ENCODE measurements around the gene TYRP1.

Gene TYRP1

DNA sequence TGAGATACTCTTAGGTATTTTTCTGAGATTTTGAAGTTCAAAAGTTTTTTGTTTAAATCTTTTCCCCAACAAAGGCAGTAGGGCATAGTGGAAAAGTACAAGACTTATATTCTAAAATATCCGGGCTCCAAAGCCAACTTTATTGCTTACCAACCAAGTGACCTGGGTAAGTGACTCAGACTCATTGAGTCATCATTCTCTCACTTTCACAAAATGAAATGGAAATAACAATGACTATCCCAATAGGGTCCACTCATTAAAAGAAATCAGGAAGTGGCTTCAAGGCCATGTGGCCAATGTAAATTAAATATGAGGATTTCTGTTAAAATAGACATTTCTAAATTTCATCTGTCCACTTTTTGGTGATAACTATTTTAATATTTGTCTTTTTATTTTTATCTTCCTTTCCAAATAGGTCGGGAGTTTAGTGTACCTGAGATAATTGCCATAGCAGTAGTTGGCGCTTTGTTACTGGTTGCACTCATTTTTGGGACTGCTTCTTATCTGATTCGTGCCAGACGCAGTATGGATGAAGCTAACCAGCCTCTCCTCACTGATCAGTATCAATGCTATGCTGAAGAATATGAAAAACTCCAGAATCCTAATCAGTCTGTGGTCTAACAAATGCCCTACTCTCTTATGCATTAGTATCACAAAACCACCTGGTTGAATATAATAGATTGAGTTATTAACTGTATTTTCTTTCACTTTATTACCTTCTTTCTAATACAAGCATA, 15.5 kb downstream of the TYRP1 start:
- Mint-ChIP-seq H3K4me1 (ENCODE audit: low read depth) (no peaks in the 10 kb centered on the region), H3K27ac (no peak overlapping the region), H3K36me3 (no peaks in the 10 kb centered on the region), H3K9me3 (ENCODE audit: low read depth) (peaks cover 9% of the 10 kb centered on the region), H3K4me3 (no peak overlapping the region), H3K27me3 (no peaks in the 10 kb centered on the region)

GRCh38 chr9:12712532-12712931, 19.3 kb downstream of the TYRP1 start:
- Mint-ChIP-seq H3K27me3 (no peaks in the 10 kb centered on the region), H3K36me3 (no peaks in the 10 kb centered on the region), H3K27ac (no peak overlapping the region), H3K9me3 (ENCODE audit: low read depth) (peaks cover 11% of the 10 kb centered on the region), H3K4me1 (ENCODE audit: low read depth) (no peaks in the 10 kb centered on the region), H3K4me3 (no peak overlapping the region)

DNA sequence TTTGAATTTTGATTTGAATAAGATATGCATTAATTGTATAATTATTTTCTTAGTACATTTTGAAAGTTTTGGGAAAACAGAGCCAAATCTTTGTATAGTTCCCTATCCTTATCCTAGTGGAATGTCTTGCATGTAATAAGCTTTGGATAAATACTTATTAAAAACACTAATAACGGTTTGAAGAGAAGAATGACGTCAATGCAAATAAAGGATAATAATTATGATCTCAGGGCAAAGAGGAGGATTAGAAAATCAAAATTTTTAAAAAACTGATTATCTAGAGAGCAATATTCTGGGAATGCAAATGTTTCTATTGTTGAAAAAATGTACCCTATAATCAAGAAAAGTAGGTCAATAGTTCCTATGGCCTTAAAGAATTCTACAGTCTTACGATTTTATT, 22.1 kb downstream of the TYRP1 start:
- peaks cover 7% of the 10 kb centered on the region for H3K9me3 Mint-ChIP-seq (ENCODE audit: low read depth)
- no peak overlapping the region for H3K27ac Mint-ChIP-seq
- no peaks in the 10 kb centered on the region for H3K27me3 Mint-ChIP-seq
- no peaks in the 10 kb centered on the region for H3K4me1 Mint-ChIP-seq (ENCODE audit: low read depth)
- H3K36me3 Mint-ChIP-seq: no peaks in the 10 kb centered on the region
- no peak overlapping the region for H3K4me3 Mint-ChIP-seq

- no peak overlapping the region for H3K4me3 Mint-ChIP-seq
- no peak overlapping the region for H3K27ac Mint-ChIP-seq
- H3K9me3 Mint-ChIP-seq (ENCODE audit: low read depth): peaks cover 9% of the 10 kb centered on the region
- H3K4me1 Mint-ChIP-seq (ENCODE audit: low read depth): no peaks in the 10 kb centered on the region
- no peaks in the 10 kb centered on the region for H3K36me3 Mint-ChIP-seq
- no peaks in the 10 kb centered on the region for H3K27me3 Mint-ChIP-seq
Observed at GRCh38 chr9:12716823-12717600, 23.8 kb downstream of the TYRP1 start.

- Mint-ChIP-seq H3K4me3 (no peak overlapping the region), H3K27ac (no peak overlapping the region), H3K36me3 (no peaks in the 10 kb centered on the region), H3K4me1 (ENCODE audit: low read depth) (no peaks in the 10 kb centered on the region), H3K27me3 (no peaks in the 10 kb centered on the region), H3K9me3 (ENCODE audit: low read depth) (peaks cover 9% of the 10 kb centered on the region)
Observed at GRCh38 chr9:12717907-12718306, 24.7 kb downstream of the TYRP1 start.

GRCh38 chr9:12718482-12719026, 25.4 kb downstream of the TYRP1 start:
- H3K27ac Mint-ChIP-seq: no peak overlapping the region
- no peaks in the 10 kb centered on the region for H3K4me1 Mint-ChIP-seq (ENCODE audit: low read depth)
- H3K9me3 Mint-ChIP-seq (ENCODE audit: low read depth): peaks cover 9% of the 10 kb centered on the region
- no peak overlapping the region for H3K4me3 Mint-ChIP-seq
- H3K36me3 Mint-ChIP-seq: no peaks in the 10 kb centered on the region
- H3K27me3 Mint-ChIP-seq: no peaks in the 10 kb centered on the region

DNA sequence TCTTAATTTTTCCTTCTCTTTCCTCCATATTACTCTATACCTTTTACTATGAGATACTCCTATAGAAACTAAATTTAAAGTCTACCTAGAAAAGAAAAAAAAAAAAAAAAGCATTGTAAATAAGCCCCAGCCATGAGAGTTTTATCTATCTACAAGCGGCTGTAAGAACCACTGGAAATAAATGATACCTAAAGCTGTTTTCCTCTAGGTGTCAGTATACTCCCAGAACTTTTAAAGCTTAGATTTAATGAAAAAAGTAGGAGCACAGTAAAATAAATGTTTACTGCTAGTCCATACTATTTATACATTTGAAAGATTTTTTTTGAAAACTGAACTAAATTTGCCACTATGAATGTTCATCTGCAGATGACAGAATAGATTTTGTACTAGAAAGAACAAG, 26.2 kb downstream of the TYRP1 start:
- Mint-ChIP-seq H3K9me3 (ENCODE audit: low read depth) (peaks cover 6% of the 10 kb centered on the region), H3K4me1 (ENCODE audit: low read depth) (no peaks in the 10 kb centered on the region), H3K27me3 (no peaks in the 10 kb centered on the region), H3K27ac (no peak overlapping the region), H3K36me3 (no peaks in the 10 kb centered on the region), H3K4me3 (no peak overlapping the region)

DNA sequence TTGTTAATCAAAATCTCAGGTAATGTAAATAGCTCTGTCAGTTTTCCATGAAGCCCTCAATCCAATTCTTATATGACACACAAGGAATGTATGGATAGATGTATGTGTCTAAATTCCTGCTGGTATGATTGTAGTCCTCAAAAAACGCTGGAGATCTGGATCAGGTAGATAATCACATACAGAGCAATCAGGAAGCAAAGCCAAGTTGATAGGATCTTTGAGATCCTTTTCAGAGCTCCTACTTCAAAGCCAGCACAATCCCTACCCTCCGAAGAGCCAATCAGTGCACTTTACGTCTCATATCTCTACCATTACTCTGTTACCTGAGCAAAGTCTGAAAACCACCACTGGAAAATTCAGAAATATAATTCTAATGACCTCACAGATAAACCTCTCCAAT, 27.4 kb downstream of the TYRP1 start:
- Mint-ChIP-seq H3K9me3 (ENCODE audit: low read depth) (peaks cover 6% of the 10 kb centered on the region), H3K27me3 (no peaks in the 10 kb centered on the region), H3K4me3 (no peak overlapping the region), H3K27ac (no peak overlapping the region), H3K36me3 (no peaks in the 10 kb centered on the region), H3K4me1 (ENCODE audit: low read depth) (no peaks in the 10 kb centered on the region)

DNA sequence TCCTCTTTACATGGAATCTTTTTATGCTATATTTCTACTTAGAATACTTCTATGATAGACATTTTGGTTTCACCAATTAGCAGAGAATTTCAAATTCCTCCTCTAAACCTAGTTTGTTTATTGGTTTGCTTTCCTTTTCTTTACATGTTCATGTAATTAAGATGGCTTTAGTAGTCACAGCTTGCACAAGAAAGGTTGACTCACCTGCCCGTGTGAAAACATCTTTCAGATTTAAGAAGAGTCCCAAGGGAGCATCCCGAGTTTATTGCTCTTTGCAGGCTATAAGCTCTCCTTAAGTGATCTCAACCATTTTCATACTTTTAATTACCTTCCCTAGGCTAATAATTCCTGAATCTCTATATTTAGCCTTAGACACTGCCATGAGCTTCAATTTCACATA, 28.9 kb downstream of the TYRP1 start:
- Mint-ChIP-seq H3K4me1 (ENCODE audit: low read depth) (no peaks in the 10 kb centered on the region), H3K4me3 (no peak overlapping the region), H3K27me3 (no peaks in the 10 kb centered on the region), H3K27ac (no peak overlapping the region), H3K9me3 (ENCODE audit: low read depth) (peaks cover 6% of the 10 kb centered on the region), H3K36me3 (no peaks in the 10 kb centered on the region)

DNA sequence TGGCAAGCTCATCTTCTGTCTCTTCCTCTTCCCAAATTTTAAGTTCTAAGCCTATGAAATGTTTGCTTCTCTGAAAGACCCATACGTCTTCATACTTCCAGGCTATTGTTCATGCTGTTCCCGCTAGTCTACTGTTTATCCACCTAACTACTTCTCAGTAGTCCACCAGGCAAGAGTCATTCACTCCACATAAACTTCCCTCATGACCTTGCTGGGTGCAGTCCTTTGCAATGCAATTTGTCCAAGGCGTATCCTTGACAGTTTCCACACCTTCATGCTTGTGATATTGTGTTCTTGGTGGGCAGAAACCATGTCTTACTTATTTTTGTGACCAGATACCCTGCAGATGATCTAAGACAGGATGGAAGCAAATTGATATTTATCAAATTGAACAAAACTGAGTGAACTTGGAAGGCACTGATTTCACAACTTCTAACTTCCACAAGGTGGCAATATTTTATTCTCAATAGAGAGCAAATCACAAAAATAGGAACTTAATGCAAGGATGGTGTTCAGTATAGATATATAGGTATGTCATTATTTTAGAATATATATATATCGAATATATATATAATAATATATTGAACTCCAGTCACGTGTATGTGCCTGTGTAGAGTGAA, 30.3 kb downstream of the TYRP1 start:
- peaks cover 6% of the 10 kb centered on the region for H3K9me3 Mint-ChIP-seq (ENCODE audit: low read depth)

GRCh38 chr9:12726795-12727194, 33.6 kb downstream of the TYRP1 start:
- H3K9me3 Mint-ChIP-seq (ENCODE audit: low read depth): no peaks in the 10 kb centered on the region
- no peaks in the 10 kb centered on the region for H3K4me1 Mint-ChIP-seq (ENCODE audit: low read depth)
- H3K27me3 Mint-ChIP-seq: no peaks in the 10 kb centered on the region
- no peaks in the 10 kb centered on the region for H3K36me3 Mint-ChIP-seq
- no peak overlapping the region for H3K4me3 Mint-ChIP-seq
- no peak overlapping the region for H3K27ac Mint-ChIP-seq

More for the DNA sequence above, 30.3 kb downstream of the TYRP1 start:
- H3K27me3 Mint-ChIP-seq: no peaks in the 10 kb centered on the region
- H3K4me1 Mint-ChIP-seq (ENCODE audit: low read depth): no peaks in the 10 kb centered on the region
- no peak overlapping the region for H3K27ac Mint-ChIP-seq
- no peaks in the 10 kb centered on the region for H3K36me3 Mint-ChIP-seq
- H3K4me3 Mint-ChIP-seq: no peak overlapping the region

DNA sequence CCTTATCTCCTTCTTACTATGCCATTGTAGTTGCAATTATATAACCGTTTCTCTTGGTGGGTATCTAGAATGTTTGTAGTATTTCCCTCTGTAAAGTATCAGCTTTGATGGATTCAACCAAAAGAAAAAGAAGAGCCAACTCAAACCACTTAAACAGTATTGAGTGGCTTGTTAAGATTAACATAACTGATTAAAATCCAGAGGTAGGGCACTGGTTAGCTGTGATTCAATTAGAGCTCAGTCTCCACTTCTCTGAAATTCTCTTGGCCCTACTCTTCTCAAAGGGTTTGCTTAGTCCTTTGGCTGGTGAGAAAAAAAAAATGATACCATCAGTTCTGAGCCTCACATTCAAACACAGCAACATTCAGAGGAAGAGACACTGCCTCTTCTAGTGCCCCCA, 37.0 kb downstream of the TYRP1 start:
- Mint-ChIP-seq H3K4me1 (ENCODE audit: low read depth) (no peaks in the 10 kb centered on the region), H3K36me3 (no peaks in the 10 kb centered on the region), H3K27me3 (no peaks in the 10 kb centered on the region), H3K27ac (no peak overlapping the region), H3K9me3 (ENCODE audit: low read depth) (peaks cover 11% of the 10 kb centered on the region), H3K4me3 (no peak overlapping the region)

- no peak overlapping the region for H3K27ac Mint-ChIP-seq
- H3K27me3 Mint-ChIP-seq: no peaks in the 10 kb centered on the region
- peaks cover 16% of the 10 kb centered on the region for H3K9me3 Mint-ChIP-seq (ENCODE audit: low read depth)
- no peak overlapping the region for H3K4me3 Mint-ChIP-seq
- H3K36me3 Mint-ChIP-seq: no peaks in the 10 kb centered on the region
- no peaks in the 10 kb centered on the region for H3K4me1 Mint-ChIP-seq (ENCODE audit: low read depth)
Observed at GRCh38 chr9:12730927-12731326, 37.7 kb downstream of the TYRP1 start.

DNA sequence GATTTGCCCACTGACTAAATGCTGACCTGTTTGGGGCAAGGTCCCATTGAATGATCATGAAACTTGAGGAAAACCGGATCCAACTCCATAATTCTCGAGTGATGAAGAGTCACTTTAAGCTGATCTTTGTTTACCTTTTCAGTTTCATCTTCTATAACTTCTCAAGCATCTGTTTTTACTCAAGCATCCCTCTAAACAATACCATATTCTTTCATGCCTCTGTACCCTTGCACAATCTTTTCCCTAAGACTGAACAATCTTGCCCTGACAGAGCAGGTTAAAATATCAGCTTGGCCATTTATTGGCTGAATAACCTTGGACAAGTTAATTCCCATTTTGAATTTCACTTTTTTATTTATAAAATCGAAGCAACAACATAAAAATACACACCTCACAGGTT, 39.8 kb downstream of the TYRP1 start:
- H3K4me1 Mint-ChIP-seq (ENCODE audit: low read depth): no peaks in the 10 kb centered on the region
- no peaks in the 10 kb centered on the region for H3K27me3 Mint-ChIP-seq
- H3K4me3 Mint-ChIP-seq: no peak overlapping the region
- no peaks in the 10 kb centered on the region for H3K36me3 Mint-ChIP-seq
- no peak overlapping the region for H3K27ac Mint-ChIP-seq
- peaks cover 21% of the 10 kb centered on the region for H3K9me3 Mint-ChIP-seq (ENCODE audit: low read depth)

GRCh38 chr9:12735665-12736064, 42.5 kb downstream of the TYRP1 start:
- Mint-ChIP-seq H3K36me3 (no peaks in the 10 kb centered on the region), H3K9me3 (ENCODE audit: low read depth) (peaks cover 27% of the 10 kb centered on the region), H3K27me3 (no peaks in the 10 kb centered on the region), H3K4me3 (no peak overlapping the region), H3K27ac (no peak overlapping the region), H3K4me1 (ENCODE audit: low read depth) (no peaks in the 10 kb centered on the region)

Measured in activated naive CD8-positive, alpha-beta T cell (primary cell).